Hepatocyte (in vitro differentiated cells): Measurements from ENCODE around the gene GBX1.

Experiments
- EZH2 ChIP-seq: fragments of 200-600 bp; sonication (generic); IDR thresholded peaks from 2 replicates; pipeline ENCODE4 v1.6.1; 2016; ENCODE audit warnings: antibody characterized with exemption, mild to moderate bottlenecking, borderline replicate concordance
- EZH2phosphoT487 ChIP-seq: fragments of 200-600 bp; sonication (generic); IDR thresholded peaks from one replicate; pipeline ENCODE4 v1.6.1; 2018; ENCODE audit warnings: antibody characterized with exemption, mild to moderate bottlenecking, low read depth, moderate library complexity; ENCODE audit not compliant: unreplicated experiment, severe bottlenecking
- TF ChIP-seq, protein P1 (sequence below): fragments of 200-600 bp; sonication (generic); IDR thresholded peaks from 2 replicates; pipeline ENCODE4 v1.5.1; 2016; ENCODE audit warnings: antibody characterized with exemption, mild to moderate bottlenecking; ENCODE audit not compliant: poor library complexity

DNA sequence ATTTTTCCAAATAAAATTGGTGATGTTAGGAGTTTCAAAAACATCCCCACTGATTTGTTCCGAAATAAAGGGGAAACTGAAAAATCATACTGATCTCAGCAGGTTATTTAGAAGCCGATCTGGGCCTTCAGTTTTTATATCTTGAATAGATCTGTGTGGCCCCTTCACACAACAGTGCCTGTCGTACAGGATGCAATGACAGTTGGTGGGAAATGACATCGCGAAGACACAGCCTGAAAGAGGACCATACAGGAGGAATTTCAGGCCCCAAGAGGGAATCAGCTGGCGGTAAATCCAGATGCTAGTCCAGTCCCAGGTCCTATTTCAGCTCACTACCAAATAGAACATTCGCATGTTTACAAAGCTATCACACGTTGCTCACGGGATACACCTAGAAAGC is 39.8 kb upstream of the GBX1 start:
- TF ChIP-seq, protein P1, sequence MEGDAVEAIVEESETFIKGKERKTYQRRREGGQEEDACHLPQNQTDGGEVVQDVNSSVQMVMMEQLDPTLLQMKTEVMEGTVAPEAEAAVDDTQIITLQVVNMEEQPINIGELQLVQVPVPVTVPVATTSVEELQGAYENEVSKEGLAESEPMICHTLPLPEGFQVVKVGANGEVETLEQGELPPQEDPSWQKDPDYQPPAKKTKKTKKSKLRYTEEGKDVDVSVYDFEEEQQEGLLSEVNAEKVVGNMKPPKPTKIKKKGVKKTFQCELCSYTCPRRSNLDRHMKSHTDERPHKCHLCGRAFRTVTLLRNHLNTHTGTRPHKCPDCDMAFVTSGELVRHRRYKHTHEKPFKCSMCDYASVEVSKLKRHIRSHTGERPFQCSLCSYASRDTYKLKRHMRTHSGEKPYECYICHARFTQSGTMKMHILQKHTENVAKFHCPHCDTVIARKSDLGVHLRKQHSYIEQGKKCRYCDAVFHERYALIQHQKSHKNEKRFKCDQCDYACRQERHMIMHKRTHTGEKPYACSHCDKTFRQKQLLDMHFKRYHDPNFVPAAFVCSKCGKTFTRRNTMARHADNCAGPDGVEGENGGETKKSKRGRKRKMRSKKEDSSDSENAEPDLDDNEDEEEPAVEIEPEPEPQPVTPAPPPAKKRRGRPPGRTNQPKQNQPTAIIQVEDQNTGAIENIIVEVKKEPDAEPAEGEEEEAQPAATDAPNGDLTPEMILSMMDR = no peak
- TF ChIP-seq EZH2 (no peak), EZH2phosphoT487 (no peak)
